Body of pancreas (tissue), 4 donors: Measurements from ENCODE around the gene C1QTNF5. TPM values are rescaled to one million over a fixed set of nuclear protein-coding genes. Genes with fewer than 3 reads are reported as not detected.

Experiments
- ATAC-seq: fragments of 150-250 bp; one replicate; pipeline ENCODE4 v1.9.1; 2016
- DNase-seq, 4 donors: peaks; one replicate each; pipeline ENCODE4 v3.0.0-alpha.2; 2019
- H3K27ac ChIP-seq, 4 donors: fragments of 200-600 bp; sonication (generic); 1 replicate in 3 of 4; 2 replicates in 1 of 4; pipeline versions ENCODE4 v1.5.1 to v1.6.1; 2016 to 2019; ENCODE audit warnings: mild to moderate bottlenecking in 1 of 4, mixed read lengths in 1 of 4, moderate library complexity in 1 of 4
- H3K27me3 ChIP-seq, 2 donors: fragments of 200-600 bp; sonication (generic); one replicate each; pipeline ENCODE4 v1.6.0; 2016; ENCODE audit warnings: mild to moderate bottlenecking in 1 of 2
- H3K36me3 ChIP-seq, 2 donors: fragments of 200-600 bp; sonication (generic); replicated peaks in 1 of 2; 2 replicates each; pipeline ENCODE4 v1.5.1; 2016; ENCODE audit warnings: low read depth in 2 of 2; ENCODE audit not compliant: insufficient read depth in 1 of 2
- H3K4me1 ChIP-seq: fragments of 200-600 bp; sonication (generic); one replicate; pipeline ENCODE4 v1.6.0; 2016
- H3K4me3 ChIP-seq, 2 donors: fragments of 200-600 bp; sonication (generic); 1 replicate in 1 of 2; 2 replicates in 1 of 2; pipeline ENCODE4 v1.5.1; 2016 to 2019
- H3K9me3 ChIP-seq, 3 donors: fragments of 200-600 bp; sonication (generic); 1 replicate in 2 of 3; 2 replicates in 1 of 3; pipeline ENCODE4 v1.5.1; 2016
- POLR2A ChIP-seq, 3 donors: fragments of 450-650 bp; IDR thresholded peaks; one replicate each; pipeline ENCODE4 v1.6.1; 2016; ENCODE audit warnings: antibody characterized with exemption in 3 of 3, mild to moderate bottlenecking in 2 of 3
- WGBS, 2 donors: methylation state at CpG; one replicate each; pipeline ENCODE4 v1.1.5; 2017; 5-methylcytosine and 5-hydroxymethylcytosine counted together
- intact Hi-C: fragments of 100-400 bp; cut with DNase I; formaldehyde crosslinking; loops from one replicate; pipeline ENCODE4 v1.15.1; 2023
- total RNA-seq, 2 donors: library from RNA; depleted of rRNA; stranded (reverse); fragments of >200 nt; gene quantifications; one replicate each; pipeline ENCODE4 v1.1.0, GENCODE V29; 2016
- TF ChIP-seq, protein P1 (sequence below), 7 experiments: fragments of 450-650 bp in 4 of 7; fragments of 200-600 bp in 3 of 7; sonication (generic) in 3 of 7; IDR thresholded peaks; one replicate each; pipeline ENCODE4 v1.5.1; 2016 to 2019; ENCODE audit warnings: antibody characterized with exemption in 7 of 7

C1QTNF5 gene
- total RNA-seq, 2 donors from 2014 or later: 28.8 to 54.1 TPM

GRCh38 chr11:119334174-119334930 is 6.3 kb downstream of the C1QTNF5 start, which contains the start of gene RNF26:
Gene RNF26, plus strand, starts transcription at chr11:119334527. Its CDS starts 596 bp downstream, at chr11:119335123.
- peak; percentile 98 for ATAC-seq
- peaks cover 31% of the 10 kb centered on the region for H3K4me1 ChIP-seq

GRCh38 chr11:119332111-119332765 is 8.4 kb downstream of the C1QTNF5 start:
- 74 to 75% methylated on average over 4 of the region's 4 CpGs for WGBS, 2 donors
- intact Hi-C loops: no loop called here
- Histone ChIP-seq H3K36me3 (no peaks in the 10 kb centered on the region), H3K4me3 (no peak overlapping the region), H3K4me1 (peaks cover 17% of the 10 kb centered on the region), H3K9me3 (no peaks in the 10 kb centered on the region), H3K27me3 (no peaks in the 10 kb centered on the region), H3K27ac (no peak overlapping the region)
- no peak for TF ChIP-seq POLR2A (IDR thresholded peaks at IDR 0.05)
- TF ChIP-seq, protein P1, sequence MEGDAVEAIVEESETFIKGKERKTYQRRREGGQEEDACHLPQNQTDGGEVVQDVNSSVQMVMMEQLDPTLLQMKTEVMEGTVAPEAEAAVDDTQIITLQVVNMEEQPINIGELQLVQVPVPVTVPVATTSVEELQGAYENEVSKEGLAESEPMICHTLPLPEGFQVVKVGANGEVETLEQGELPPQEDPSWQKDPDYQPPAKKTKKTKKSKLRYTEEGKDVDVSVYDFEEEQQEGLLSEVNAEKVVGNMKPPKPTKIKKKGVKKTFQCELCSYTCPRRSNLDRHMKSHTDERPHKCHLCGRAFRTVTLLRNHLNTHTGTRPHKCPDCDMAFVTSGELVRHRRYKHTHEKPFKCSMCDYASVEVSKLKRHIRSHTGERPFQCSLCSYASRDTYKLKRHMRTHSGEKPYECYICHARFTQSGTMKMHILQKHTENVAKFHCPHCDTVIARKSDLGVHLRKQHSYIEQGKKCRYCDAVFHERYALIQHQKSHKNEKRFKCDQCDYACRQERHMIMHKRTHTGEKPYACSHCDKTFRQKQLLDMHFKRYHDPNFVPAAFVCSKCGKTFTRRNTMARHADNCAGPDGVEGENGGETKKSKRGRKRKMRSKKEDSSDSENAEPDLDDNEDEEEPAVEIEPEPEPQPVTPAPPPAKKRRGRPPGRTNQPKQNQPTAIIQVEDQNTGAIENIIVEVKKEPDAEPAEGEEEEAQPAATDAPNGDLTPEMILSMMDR (IDR thresholded peaks at IDR 0.05): no peak
- ATAC-seq (no peak), DNase-seq (no peak)

More at GRCh38 chr11:119334174-119334930, 6.3 kb downstream of the C1QTNF5 start, which contains the start of gene RNF26:
- Histone ChIP-seq H3K36me3 (no peaks in the 10 kb centered on the region), H3K9me3 (no peaks in the 10 kb centered on the region), H3K4me3 (peak within 1 kb of the TSS; percentile 65 to 97), H3K27ac (peak within 1 kb of the TSS; percentile 37 to 85 (median 75)), H3K27me3 (no peaks in the 10 kb centered on the region)
- peak; percentile 96 to 98 (median 96) for DNase-seq
- 0 to 1% methylated on average over 39 to 54 of the region's 54 CpGs for WGBS, 2 donors
- TF ChIP-seq, protein P1 (IDR thresholded peaks at IDR 0.05): peak in 1 of 7 experiments; percentile 2
- peak; percentile 25 to 81 (median 80) for TF ChIP-seq POLR2A (IDR thresholded peaks at IDR 0.05)
- intact Hi-C loops: no loop called here

GRCh38 chr11:119330237-119330636 is 10.4 kb downstream of the C1QTNF5 start:
- Histone ChIP-seq H3K4me3 (no peak overlapping the region), H3K27me3 (no peaks in the 10 kb centered on the region), H3K27ac (no peak overlapping the region), H3K4me1 (peaks cover 9% of the 10 kb centered on the region), H3K9me3 (no peaks in the 10 kb centered on the region), H3K36me3 (no peaks in the 10 kb centered on the region)
- WGBS, 2 donors: 37 to 40% methylated on average over 1 of the region's 1 CpG
- ATAC-seq: no peak
- intact Hi-C loops: no loop called here
- TF ChIP-seq, protein P1 (IDR thresholded peaks at IDR 0.05): no peak
- TF ChIP-seq POLR2A (IDR thresholded peaks at IDR 0.05): no peak
- DNase-seq: no peak

DNA sequence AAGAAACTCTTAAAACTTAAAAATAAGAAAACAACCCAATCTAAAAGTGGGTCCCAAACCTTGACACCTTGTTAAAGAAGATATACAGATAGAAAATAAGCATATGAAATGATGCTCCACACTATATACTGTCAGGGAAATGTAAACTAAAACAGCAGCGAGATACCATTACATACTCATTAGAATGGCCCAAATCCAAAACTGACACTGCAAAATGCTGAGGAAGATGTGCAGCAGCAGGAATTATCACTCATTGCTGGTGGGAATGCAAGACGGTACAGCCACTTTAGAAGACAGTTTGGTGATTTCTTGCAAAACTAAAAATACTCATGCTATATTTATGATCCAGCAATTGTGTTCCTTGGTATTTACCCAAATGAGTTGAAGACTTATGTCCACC is 11.4 kb downstream of the C1QTNF5 start:
- no peaks in the 10 kb centered on the region for H3K9me3 ChIP-seq
- no peaks in the 10 kb centered on the region for H3K27me3 ChIP-seq
- H3K4me3 ChIP-seq: no peak overlapping the region
- TF ChIP-seq, protein P1 (IDR thresholded peaks at IDR 0.05): no peak
- H3K36me3 ChIP-seq: no peaks in the 10 kb centered on the region
- DNase-seq: no peak
- WGBS, 2 donors: 45 to 67% methylated on average over 2 of the region's 2 CpGs
- intact Hi-C loops: no loop called here
- no peak for ATAC-seq
- H3K27ac ChIP-seq: no peak overlapping the region
- H3K4me1 ChIP-seq: peaks cover 4% of the 10 kb centered on the region
